Omental fat pad (tissue), 4 donors: ENCODE results near the gene ANTXR1. TPM values are rescaled to one million over a fixed set of nuclear protein-coding genes. Genes with fewer than 3 reads are reported as not detected.

Experiments used
- ATAC-seq: fragments of 150-250 bp; one replicate; pipeline ENCODE4 v1.9.1; 2016; ENCODE audit warnings: mild to moderate bottlenecking, moderate library complexity; ENCODE audit not compliant: low FRiP score
- DNase-seq: peaks from one replicate; pipeline ENCODE4 v3.0.0-alpha.2; 2019; ENCODE audit warnings: low spot score
- CTCF ChIP-seq, 3 donors: fragments of 450-650 bp; IDR thresholded peaks; one replicate each; pipeline ENCODE4 v1.5.1; 2016 to 2017; ENCODE audit warnings: antibody characterized with exemption in 3 of 3, mild to moderate bottlenecking in 3 of 3, moderate library complexity in 2 of 3
- total RNA-seq, 4 donors: library from RNA; depleted of rRNA; stranded (reverse); fragments of >200 nt; gene quantifications; one replicate each; pipeline ENCODE4 v1.1.0, GENCODE V29; 2016

ANTXR1 gene
- total RNA-seq, 4 donors from 2014 or later = 27.7 to 49.1 (median 37.1) TPM

- TF ChIP-seq CTCF (IDR thresholded peaks at IDR 0.05) = no peak
Observed at GRCh38 chr2:69175790-69176715, 163.1 kb downstream of the ANTXR1 start.

GRCh38 chr2:69177063-69177771, 164.2 kb downstream of the ANTXR1 start:
- ATAC-seq (peak; percentile 37), DNase-seq (peak; percentile 27)
- no peak for TF ChIP-seq CTCF (IDR thresholded peaks at IDR 0.05)

More at GRCh38 chr2:69175790-69176715, 163.1 kb downstream of the ANTXR1 start:
- ATAC-seq (no peak), DNase-seq (no peak)

GRCh38 chr2:69177785-69178636, 165.0 kb downstream of the ANTXR1 start:
- DNase-seq (peak; percentile 37), ATAC-seq (peak; percentile 69)
- no peak for TF ChIP-seq CTCF (IDR thresholded peaks at IDR 0.05)

- no peak for ATAC-seq
- no peak for DNase-seq
- TF ChIP-seq CTCF (IDR thresholded peaks at IDR 0.05) = no peak
Observed at GRCh38 chr2:69178756-69179155, 165.8 kb downstream of the ANTXR1 start.

- no peak for ATAC-seq
Observed at GRCh38 chr2:69180227-69180626, 167.2 kb downstream of the ANTXR1 start.

More at GRCh38 chr2:69180227-69180626, 167.2 kb downstream of the ANTXR1 start:
- TF ChIP-seq CTCF (IDR thresholded peaks at IDR 0.05) = no peak
- DNase-seq = no peak
